Large intestine (tissue), 3 donors: ENCODE data around the gene RESF1. TPM values are rescaled to one million over a fixed set of nuclear protein-coding genes. Genes with fewer than 3 reads are reported as not detected.

Experiments
- DNase-seq, 2 donors: peaks; one replicate each; pipeline versions ENCODE4 v3.0.0 to v3.0.0-alpha.2; 2013
- H3K27ac ChIP-seq: one replicate; pipeline ENCODE4 v1.5.1; 2013; ENCODE audit warnings: low read length
- H3K27me3 ChIP-seq: 2 replicates; pipeline ENCODE4 v1.6.1; 2013; ENCODE audit warnings: low read length; ENCODE audit not compliant: control insufficient read depth, insufficient read depth
- H3K36me3 ChIP-seq: 2 replicates; pipeline ENCODE4 v1.6.1; 2013; ENCODE audit warnings: low read length; ENCODE audit not compliant: control insufficient read depth, insufficient read depth
- H3K4me1 ChIP-seq: one replicate; pipeline ENCODE4 v1.6.1; 2013; ENCODE audit warnings: low read length; ENCODE audit not compliant: control insufficient read depth, insufficient read depth
- H3K4me3 ChIP-seq: one replicate; pipeline ENCODE4 v1.5.1; 2013; ENCODE audit warnings: low read length
- H3K9me3 ChIP-seq: one replicate; pipeline ENCODE4 v1.6.1; 2013; ENCODE audit warnings: mild to moderate bottlenecking, low read depth, low read length, moderate library complexity; ENCODE audit not compliant: control insufficient read depth
- WGBS: methylation state at CpG from one replicate; pipeline ENCODE4 v1.1.5; 2013; ENCODE audit warnings: low lambda C conversion rate; ENCODE audit not compliant: insufficient coverage; 5-methylcytosine and 5-hydroxymethylcytosine counted together
- polyA plus RNA-seq: library from polyadenylated mRNA; unstranded; fragments of 120-200 nt; gene quantifications from one replicate; pipeline ENCODE4 v1.2.1, GENCODE V29; 2013

Gene RESF1
- polyA plus RNA-seq, 1 donor = 68.6 TPM

GRCh38 chr12:31974673-31975072 is 15.5 kb downstream of the RESF1 start:
- DNase-seq = no peak
- H3K4me3 ChIP-seq = no peak overlapping the region
- no peak overlapping the region for H3K27ac ChIP-seq
- H3K36me3 ChIP-seq = peaks cover 59% of the 10 kb centered on the region
- H3K4me1 ChIP-seq = no peaks in the 10 kb centered on the region
- no peaks in the 10 kb centered on the region for H3K27me3 ChIP-seq
- no CpG with 5 or more reads among the region's 5 CpGs for WGBS
- peaks cover 49% of the 10 kb centered on the region for H3K9me3 ChIP-seq

GRCh38 chr12:31984806-31985591 is 25.8 kb downstream of the RESF1 start:
- Histone ChIP-seq H3K27ac (no peak overlapping the region), H3K9me3 (peaks cover 20% of the 10 kb centered on the region), H3K27me3 (no peaks in the 10 kb centered on the region), H3K4me1 (no peaks in the 10 kb centered on the region), H3K4me3 (no peak overlapping the region), H3K36me3 (peaks cover 30% of the 10 kb centered on the region)
- WGBS = 97% methylated on average over 6 of the region's 13 CpGs
- no peak for DNase-seq

GRCh38 chr12:31985832-31986231 is 26.6 kb downstream of the RESF1 start:
- no peak overlapping the region for H3K4me3 ChIP-seq
- peaks cover 33% of the 10 kb centered on the region for H3K36me3 ChIP-seq
- H3K9me3 ChIP-seq = peaks cover 17% of the 10 kb centered on the region
- DNase-seq = no peak
- WGBS = 100% methylated on average over 2 of the region's 4 CpGs
- H3K4me1 ChIP-seq = no peaks in the 10 kb centered on the region
- no peak overlapping the region for H3K27ac ChIP-seq
- H3K27me3 ChIP-seq = no peaks in the 10 kb centered on the region

GRCh38 chr12:31989571-31990362 is 30.6 kb downstream of the RESF1 start:
- Histone ChIP-seq H3K27me3 (no peaks in the 10 kb centered on the region), H3K27ac (no peak overlapping the region), H3K4me1 (no peaks in the 10 kb centered on the region), H3K9me3 (no peaks in the 10 kb centered on the region), H3K4me3 (no peak overlapping the region), H3K36me3 (peaks cover 25% of the 10 kb centered on the region)
- 97% methylated on average over 6 of the region's 15 CpGs for WGBS
- DNase-seq = no peak

GRCh38 chr12:31991146-31991545 is 31.9 kb downstream of the RESF1 start:
- Histone ChIP-seq H3K27ac (no peak overlapping the region), H3K36me3 (peaks cover 37% of the 10 kb centered on the region), H3K4me3 (no peak overlapping the region), H3K27me3 (no peaks in the 10 kb centered on the region), H3K4me1 (no peaks in the 10 kb centered on the region), H3K9me3 (no peaks in the 10 kb centered on the region)
- DNase-seq = no peak
- 86% methylated on average over 1 of the region's 1 CpG for WGBS

- 80% methylated on average over 1 of the region's 2 CpGs for WGBS
- H3K9me3 ChIP-seq = no peaks in the 10 kb centered on the region
- no peak overlapping the region for H3K4me3 ChIP-seq
- no peak for DNase-seq
- H3K27me3 ChIP-seq = no peaks in the 10 kb centered on the region
- H3K27ac ChIP-seq = no peak overlapping the region
- H3K36me3 ChIP-seq = peaks cover 43% of the 10 kb centered on the region
- H3K4me1 ChIP-seq = no peaks in the 10 kb centered on the region
Observed at GRCh38 chr12:31991815-31992214, 32.6 kb downstream of the RESF1 start.

GRCh38 chr12:31999692-32000091 is 40.5 kb downstream of the RESF1 start:
- no peak for DNase-seq
- Histone ChIP-seq H3K4me1 (no peaks in the 10 kb centered on the region), H3K9me3 (no peaks in the 10 kb centered on the region), H3K27ac (no peak overlapping the region), H3K36me3 (peaks cover 46% of the 10 kb centered on the region), H3K27me3 (no peaks in the 10 kb centered on the region), H3K4me3 (no peak overlapping the region)
- no CpG with 5 or more reads among the region's 6 CpGs for WGBS

- Histone ChIP-seq H3K4me3 (no peak overlapping the region), H3K4me1 (no peaks in the 10 kb centered on the region), H3K27me3 (no peaks in the 10 kb centered on the region), H3K36me3 (peaks cover 38% of the 10 kb centered on the region), H3K9me3 (no peaks in the 10 kb centered on the region), H3K27ac (no peak overlapping the region)
- WGBS = 87% methylated on average over 3 of the region's 7 CpGs
- no peak for DNase-seq
Observed at GRCh38 chr12:32000373-32001005, 41.3 kb downstream of the RESF1 start.

- no CpG with 5 or more reads among the region's 1 CpG for WGBS
Observed at GRCh38 chr12:32002848-32003493, 43.8 kb downstream of the RESF1 start.

GRCh38 chr12:32003654-32004053 is 44.4 kb downstream of the RESF1 start:
- Histone ChIP-seq H3K4me3 (no peak overlapping the region), H3K4me1 (no peaks in the 10 kb centered on the region), H3K9me3 (no peaks in the 10 kb centered on the region), H3K36me3 (peaks cover 10% of the 10 kb centered on the region), H3K27ac (no peak overlapping the region), H3K27me3 (no peaks in the 10 kb centered on the region)
- no peak for DNase-seq
- no CpG with 5 or more reads among the region's 1 CpG for WGBS

More at GRCh38 chr12:32002848-32003493, 43.8 kb downstream of the RESF1 start:
- Histone ChIP-seq H3K36me3 (peaks cover 16% of the 10 kb centered on the region), H3K27me3 (no peaks in the 10 kb centered on the region), H3K27ac (no peak overlapping the region), H3K4me3 (no peak overlapping the region), H3K9me3 (no peaks in the 10 kb centered on the region), H3K4me1 (no peaks in the 10 kb centered on the region)
- no peak for DNase-seq
